Skeletal muscle satellite cell (primary cell): Measurements from ENCODE around the gene RBMXL3.
A peak's percentile ranks its signal among the peaks of the same experiment; 100 is the strongest.
"Not testable (repeated sequence)": the region's sequence is repeated elsewhere in the genome, so short reads cannot be mapped to it uniquely, and the experiment has no call there.

Source experiments
- H3K27me3 ChIP-seq: 2 replicates; pipeline ENCODE4 v1.7.0; 2013; ENCODE audit warnings: low read length; ENCODE audit not compliant: control insufficient read depth, insufficient read depth
- H3K36me3 ChIP-seq: 2 replicates; pipeline ENCODE4 v1.7.0; 2013; ENCODE audit warnings: mild to moderate bottlenecking, control low read depth, low read length; ENCODE audit not compliant: insufficient read depth
- H3K4me1 ChIP-seq: 2 replicates; pipeline ENCODE4 v1.7.0; 2013; ENCODE audit warnings: low read length; ENCODE audit not compliant: control insufficient read depth, insufficient read depth
- H3K4me2 ChIP-seq: 2 replicates; pipeline ENCODE4 v1.7.0; 2013; ENCODE audit warnings: mild to moderate bottlenecking, low read length
- H3K4me3 ChIP-seq: 2 replicates; pipeline ENCODE4 v1.7.0; 2013; ENCODE audit warnings: low read length
- H3K9ac ChIP-seq: 2 replicates; pipeline ENCODE4 v1.7.0; 2013; ENCODE audit warnings: mild to moderate bottlenecking, low read depth, low read length, moderate library complexity
- H3K9me3 ChIP-seq: replicated peaks from 2 replicates; pipeline ENCODE4 v1.7.0; 2013; ENCODE audit warnings: mild to moderate bottlenecking, control low read depth, low read length

Gene RBMXL3

DNA sequence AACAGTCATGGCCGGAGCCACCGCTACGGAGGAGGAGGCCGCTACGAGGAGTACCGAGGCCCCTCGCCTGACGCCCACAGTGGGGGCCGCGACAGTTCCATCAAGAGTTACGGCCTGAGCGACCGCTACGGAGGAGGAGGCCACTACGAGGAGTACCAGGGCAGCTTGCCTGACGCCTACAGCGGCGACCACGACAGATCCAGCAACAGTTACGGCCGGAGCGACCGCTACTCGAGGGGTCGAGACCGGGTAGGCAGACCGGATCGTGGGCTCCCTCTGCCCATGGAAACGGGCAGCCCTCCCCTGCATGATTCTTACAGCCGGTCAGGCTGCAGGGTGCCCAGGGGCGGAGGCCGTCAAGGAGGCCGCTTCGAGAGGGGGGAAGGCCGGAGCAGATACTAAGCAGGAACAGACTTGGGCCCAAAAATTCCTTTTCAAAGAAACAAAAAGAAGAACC, 3.1 kb downstream of the RBMXL3 start:
- Histone ChIP-seq H3K4me1 (no peaks in the 10 kb centered on the region), H3K4me3 (no peak overlapping the region), H3K27me3 (peaks cover 4% of the 10 kb centered on the region), H3K9ac (no peak overlapping the region), H3K4me2 (no peak overlapping the region), H3K9me3 (peaks cover 3% of the 10 kb centered on the region), H3K36me3 (no peaks in the 10 kb centered on the region)

DNA sequence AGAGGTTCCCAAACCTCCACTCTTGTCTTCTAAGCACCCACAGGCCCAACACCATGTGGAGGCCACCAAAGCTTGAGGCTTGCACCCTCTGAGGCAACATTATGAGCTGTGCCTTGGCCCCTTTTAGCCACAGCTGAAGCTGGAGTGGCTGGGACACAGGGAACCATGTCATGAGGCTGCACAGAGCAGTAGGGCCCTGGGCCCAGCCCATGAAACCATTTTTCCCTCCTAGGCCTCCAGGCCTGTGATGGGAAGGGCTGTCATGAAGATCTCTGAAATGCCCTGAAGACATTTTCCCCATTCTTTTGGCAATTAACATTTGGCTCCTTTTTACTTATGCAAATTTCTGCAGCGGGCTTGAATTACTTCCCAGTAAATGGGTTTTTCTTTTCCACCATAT, 14.8 kb downstream of the RBMXL3 start:
- Histone ChIP-seq H3K4me2 (no peak overlapping the region), H3K36me3 (no peaks in the 10 kb centered on the region), H3K4me3 (no peak overlapping the region), H3K9me3 (peaks cover 3% of the 10 kb centered on the region), H3K27me3 (peaks cover 3% of the 10 kb centered on the region), H3K4me1 (no peaks in the 10 kb centered on the region), H3K9ac (no peak overlapping the region)

DNA sequence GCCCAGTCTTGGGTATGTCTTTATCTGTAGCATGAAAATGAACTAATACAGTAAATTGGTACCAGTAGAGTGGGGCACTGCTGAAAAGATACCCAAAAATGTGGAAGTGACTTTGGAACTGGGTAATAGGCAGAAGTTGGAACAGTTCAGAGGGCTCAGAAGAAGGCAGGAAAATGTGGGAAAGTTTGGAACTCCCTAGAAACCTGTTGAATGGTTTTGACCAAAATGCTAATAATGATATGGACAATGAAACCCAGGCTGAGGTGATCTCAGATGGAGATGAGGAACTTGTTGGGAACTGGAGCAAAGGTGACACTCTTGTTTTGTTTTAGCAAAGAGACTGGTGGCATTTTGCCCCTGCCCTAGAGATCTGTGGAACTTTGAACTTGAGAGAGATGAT, 20.3 kb downstream of the RBMXL3 start:
- H3K4me2 ChIP-seq, H3K36me3 ChIP-seq, H3K27me3 ChIP-seq, H3K4me3 ChIP-seq, H3K9me3 ChIP-seq, H3K4me1 ChIP-seq, H3K9ac ChIP-seq: not testable (repeated sequence)

DNA sequence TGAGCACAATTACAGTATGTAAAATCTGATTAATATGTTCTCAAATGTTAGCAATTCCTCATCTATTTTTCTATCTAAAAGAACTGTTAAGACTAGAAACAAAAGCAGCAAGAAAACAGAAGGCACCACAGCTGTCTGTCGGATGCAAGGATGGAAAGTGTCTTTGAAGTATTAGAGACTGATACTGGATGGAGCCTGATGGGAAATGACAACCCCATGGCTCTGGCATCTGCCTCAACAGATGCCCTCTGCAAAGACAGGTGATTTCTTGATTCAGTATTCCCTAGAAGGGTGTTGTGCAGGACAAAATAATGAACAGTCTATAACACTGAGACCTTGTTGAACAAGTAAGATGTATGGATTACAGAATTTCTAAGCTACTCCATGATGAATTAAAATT, 24.9 kb downstream of the RBMXL3 start:
- peaks cover 4% of the 10 kb centered on the region for H3K27me3 ChIP-seq
- H3K4me3 ChIP-seq: no peak overlapping the region

DNA sequence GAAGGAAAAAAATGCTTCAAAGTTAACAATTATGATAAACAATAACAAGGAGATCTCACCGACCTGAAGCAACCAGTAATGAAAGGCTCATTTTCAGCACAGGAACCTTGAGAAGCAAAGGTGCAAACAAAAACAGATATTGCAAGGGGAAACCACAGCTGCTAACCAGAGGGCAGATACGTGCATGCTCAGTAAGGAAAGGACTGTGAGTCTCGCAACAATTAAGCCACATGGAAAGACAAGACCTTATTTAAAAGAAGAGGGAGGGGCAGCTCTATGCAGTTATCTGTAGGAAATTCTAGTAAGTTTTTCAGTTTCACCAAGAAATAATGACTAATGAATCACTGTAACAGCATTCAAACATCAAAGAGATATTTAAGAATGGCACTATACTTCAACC, 25.4 kb downstream of the RBMXL3 start:
- Histone ChIP-seq H3K36me3 (no peaks in the 10 kb centered on the region), H3K9me3 (no peaks in the 10 kb centered on the region), H3K27me3 (peaks cover 7% of the 10 kb centered on the region), H3K9ac (no peak overlapping the region), H3K4me2 (no peak overlapping the region), H3K4me3 (no peak overlapping the region), H3K4me1 (no peaks in the 10 kb centered on the region)

More for the DNA sequence above, 24.9 kb downstream of the RBMXL3 start:
- no peak overlapping the region for H3K4me2 ChIP-seq
- no peak overlapping the region for H3K9ac ChIP-seq
- H3K4me1 ChIP-seq: no peaks in the 10 kb centered on the region
- H3K36me3 ChIP-seq: no peaks in the 10 kb centered on the region
- H3K9me3 ChIP-seq: no peaks in the 10 kb centered on the region

DNA sequence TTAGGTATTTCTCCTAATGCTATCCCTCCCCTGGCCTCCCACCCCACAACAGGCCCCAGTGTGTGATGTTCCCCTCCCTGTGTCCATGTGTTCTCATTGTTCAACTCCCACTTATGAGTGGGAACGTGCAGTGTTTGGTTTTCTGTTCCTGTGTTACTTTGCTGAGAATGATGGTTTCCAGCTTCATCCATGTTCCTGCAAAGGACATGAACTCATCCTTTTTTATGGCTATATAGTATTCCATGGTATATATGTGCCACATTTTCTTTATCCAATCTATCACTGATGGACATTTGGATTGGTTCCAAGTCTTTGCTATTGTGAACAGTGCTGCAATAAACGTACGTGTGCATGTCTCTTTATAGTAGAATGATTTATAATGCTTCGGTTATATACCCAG, 28.1 kb downstream of the RBMXL3 start:
- not testable (repeated sequence) for H3K9ac ChIP-seq, H3K4me2 ChIP-seq, H3K9me3 ChIP-seq, H3K4me3 ChIP-seq, H3K4me1 ChIP-seq, H3K36me3 ChIP-seq
- peaks cover 14% of the 10 kb centered on the region for H3K27me3 ChIP-seq

DNA sequence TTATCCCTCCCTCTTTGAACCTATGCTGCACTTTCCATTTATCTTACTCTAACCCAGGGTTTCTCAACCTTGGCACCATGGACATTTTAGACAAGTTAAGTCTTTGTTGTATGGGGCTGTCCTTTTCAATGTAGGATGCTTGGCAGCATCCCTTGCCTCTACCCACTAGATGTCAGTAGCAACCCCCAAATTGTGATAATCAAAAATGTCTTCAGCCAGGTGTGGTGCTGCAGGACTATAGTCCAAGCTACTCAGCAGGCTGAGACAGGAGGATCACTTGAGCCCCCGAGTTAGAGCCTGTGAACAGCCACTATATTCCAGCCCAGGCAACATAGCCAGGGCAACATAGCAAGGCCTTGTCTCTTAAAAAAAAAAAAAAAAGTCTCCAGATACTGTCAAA, 37.7 kb downstream of the RBMXL3 start:
- Histone ChIP-seq H3K9ac (no peak overlapping the region), H3K4me3 (no peak overlapping the region), H3K27me3 (peaks cover 2% of the 10 kb centered on the region), H3K4me2 (no peak overlapping the region), H3K4me1 (no peaks in the 10 kb centered on the region), H3K9me3 (no peaks in the 10 kb centered on the region), H3K36me3 (no peaks in the 10 kb centered on the region)

DNA sequence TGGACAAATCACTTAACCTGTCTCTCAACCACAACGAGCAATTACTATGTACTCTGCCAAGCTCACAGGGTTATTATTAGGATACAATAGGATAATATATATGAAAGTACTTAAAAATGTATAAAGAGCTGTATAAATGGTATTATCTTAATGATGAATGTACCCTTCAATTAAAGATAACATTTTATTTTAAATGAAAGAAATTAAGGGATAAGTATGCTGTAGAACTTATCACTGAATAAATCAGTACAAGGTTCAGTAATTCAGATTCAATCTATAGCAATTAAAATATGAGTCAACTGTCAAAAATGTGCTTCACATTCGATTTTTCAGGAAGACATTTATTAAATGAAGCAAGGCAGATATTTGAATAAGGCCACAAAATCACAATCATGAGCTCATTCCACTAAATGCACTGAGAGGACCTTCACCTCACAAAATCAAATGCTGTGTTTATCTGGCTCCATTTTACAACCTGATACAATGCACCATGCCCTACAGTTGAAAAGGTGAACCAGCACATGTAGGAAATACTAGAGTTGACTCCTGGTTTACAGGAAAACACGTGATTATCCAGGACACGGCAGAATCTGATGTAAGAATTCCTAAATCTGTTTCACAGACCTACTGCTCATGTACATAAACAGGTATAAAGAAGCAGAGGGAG, 40.3 kb downstream of the RBMXL3 start:
- H3K36me3 ChIP-seq: no peaks in the 10 kb centered on the region
- H3K4me3 ChIP-seq: no peak overlapping the region
- no peak overlapping the region for H3K9ac ChIP-seq
- no peaks in the 10 kb centered on the region for H3K4me1 ChIP-seq
- no peaks in the 10 kb centered on the region for H3K9me3 ChIP-seq
- no peak overlapping the region for H3K4me2 ChIP-seq
- H3K27me3 ChIP-seq: peaks cover 9% of the 10 kb centered on the region

DNA sequence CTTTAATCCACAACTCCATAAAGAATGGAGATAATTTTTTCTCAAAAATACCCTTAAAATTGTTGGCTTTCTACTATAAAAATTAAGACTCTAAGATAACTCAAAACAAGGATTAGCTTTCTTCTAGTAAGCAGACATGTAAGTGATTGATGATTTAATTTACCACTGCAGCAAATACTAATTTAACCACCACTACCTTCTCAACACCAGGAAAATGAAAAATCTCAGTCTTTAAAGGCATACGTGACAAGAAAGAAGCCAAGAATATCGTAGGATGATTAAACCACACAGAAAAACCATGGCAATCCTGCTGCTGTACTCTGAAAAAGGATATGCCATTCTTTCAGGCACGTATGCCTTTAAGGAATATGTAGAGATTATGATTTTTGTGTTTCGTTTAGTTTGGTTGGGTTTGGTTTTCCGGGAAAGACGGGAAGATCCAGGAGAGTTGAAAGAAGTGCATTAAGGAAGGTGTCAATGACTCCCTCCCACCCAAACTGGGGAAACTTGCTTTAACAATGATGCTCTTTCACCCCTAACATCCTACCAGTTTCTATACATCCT, 43.8 kb downstream of the RBMXL3 start:
- peak overlapping the region; percentile 76 for H3K4me2 ChIP-seq
- peak overlapping the region; percentile 67 for H3K4me3 ChIP-seq
- H3K27me3 ChIP-seq: peaks cover 26% of the 10 kb centered on the region
- H3K9me3 ChIP-seq: no peaks in the 10 kb centered on the region
- no peaks in the 10 kb centered on the region for H3K36me3 ChIP-seq
- no peaks in the 10 kb centered on the region for H3K4me1 ChIP-seq
- H3K9ac ChIP-seq: peak overlapping the region; percentile 18

DNA sequence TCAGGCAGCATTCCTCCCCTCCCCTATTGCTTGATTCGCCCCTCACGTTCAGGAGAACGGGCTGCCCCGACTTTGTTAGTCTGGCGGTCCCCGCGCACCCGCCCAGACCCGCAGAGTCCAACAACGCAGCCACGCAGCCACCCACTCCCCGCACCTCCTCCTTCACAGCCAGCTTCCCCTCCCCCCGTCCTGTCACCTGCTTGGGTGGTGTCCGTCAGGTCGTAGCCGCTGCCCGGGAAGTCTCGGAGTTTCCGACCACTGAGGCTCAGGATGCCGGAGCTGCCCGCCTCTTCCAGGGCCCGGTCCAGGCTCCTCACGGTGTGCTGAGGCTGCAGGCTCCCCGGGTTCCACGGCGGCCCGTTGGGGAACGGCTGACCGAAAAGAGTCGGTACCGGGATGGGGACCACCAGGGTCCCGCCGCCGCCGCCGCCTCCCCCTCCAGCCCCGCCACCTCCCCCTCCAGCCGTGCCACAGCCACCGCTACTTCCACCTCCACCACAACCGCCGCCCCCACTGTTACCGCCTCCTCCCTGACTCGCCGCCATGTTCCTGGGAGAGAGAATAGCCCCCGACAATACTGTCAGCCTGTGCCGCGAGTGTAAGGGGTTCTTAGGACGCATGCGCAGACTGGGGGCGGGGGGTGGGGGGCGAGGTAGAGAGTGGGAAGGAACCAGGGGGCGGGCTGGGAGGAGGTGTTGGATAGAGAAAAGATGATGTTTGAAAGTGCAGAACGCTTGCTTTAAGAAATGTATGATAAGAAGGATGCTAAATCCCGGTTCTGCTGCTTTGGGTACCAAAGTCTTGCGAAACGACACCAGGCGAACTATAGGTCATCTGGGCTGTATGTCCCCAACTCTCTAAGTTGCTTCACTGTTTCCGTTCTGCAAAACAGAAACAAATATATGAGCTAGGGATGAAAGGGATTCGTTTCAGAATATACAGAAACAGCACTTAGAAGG, 44.6 kb downstream of the RBMXL3 start, which contains the start of gene LRCH2:
LRCH2 (minus strand) TSS at position 600 of the 959 bp plus-strand sequence; CDS start at position 545, 55 bp downstream.
- Histone ChIP-seq H3K9me3 (no peaks in the 10 kb centered on the region), H3K9ac (peak within 1 kb of the TSS; percentile 18), H3K4me1 (no peaks in the 10 kb centered on the region), H3K4me2 (peak within 1 kb of the TSS; percentile 76), H3K27me3 (peaks cover 29% of the 10 kb centered on the region), H3K36me3 (no peaks in the 10 kb centered on the region), H3K4me3 (peak within 1 kb of the TSS; percentile 67)

DNA sequence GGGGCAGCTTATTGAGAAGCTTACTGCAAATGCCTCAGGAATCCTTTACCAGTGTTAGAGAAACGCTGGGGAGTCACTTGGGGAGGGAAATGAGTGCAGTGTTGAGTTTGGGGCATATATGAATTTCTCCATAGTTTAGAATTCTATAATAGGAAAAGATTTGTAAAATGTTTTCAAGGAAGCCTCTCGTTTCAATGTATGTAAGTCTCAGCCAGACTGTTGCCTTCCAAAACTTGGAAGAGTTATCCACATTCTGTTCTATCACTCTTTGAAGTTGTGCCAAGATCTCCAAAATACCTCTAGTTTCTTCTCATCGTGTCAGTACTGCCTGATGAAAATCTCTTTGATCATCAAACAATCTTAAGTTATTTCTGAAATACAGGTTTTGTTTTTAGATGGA, 45.3 kb downstream of the RBMXL3 start:
- H3K4me1 ChIP-seq: no peaks in the 10 kb centered on the region
- peak overlapping the region; percentile 68 for H3K4me2 ChIP-seq
- H3K36me3 ChIP-seq: no peaks in the 10 kb centered on the region
- peaks cover 29% of the 10 kb centered on the region for H3K27me3 ChIP-seq
- no peak overlapping the region for H3K9ac ChIP-seq
- H3K9me3 ChIP-seq: no peaks in the 10 kb centered on the region
- peak overlapping the region; percentile 67 for H3K4me3 ChIP-seq
